CD4-positive, alpha-beta T cell (primary cell): Measurements from ENCODE around the gene PXK. TPM values are rescaled to one million over a fixed set of nuclear protein-coding genes. Genes with fewer than 3 reads are reported as not detected.

Experiments used
- ATAC-seq: fragments of 200-7000 bp; cut with Tn5 transposase; one replicate; pipeline ENCODE4 v1.10.0; 2022; ENCODE audit warnings: mild to moderate bottlenecking; ENCODE audit not compliant: poor library complexity
- CTCF ChIA-PET: fragments of 350-600 bp; sonication (Branson Sonifier 250); formaldehyde crosslinking; loops from one replicate; lab custom pipeline; 2021; ENCODE audit warnings: antibody characterized with exemption, inconsistent platforms; lab: Charles Lee
- POLR2A ChIA-PET: fragments of 350-600 bp; sonication (Branson Sonifier 250); formaldehyde crosslinking; loops from one replicate; lab custom pipeline; 2021; ENCODE audit warnings: antibody characterized with exemption, inconsistent platforms; lab: Charles Lee
- DNase-seq, 14 experiments: peaks; one replicate each; pipeline ENCODE4 v3.0.0-alpha.2; 2013 to 2020; ENCODE audit warnings: mixed read lengths in 2 of 14
- H3K27ac ChIP-seq, 2 donors: one replicate each; pipeline versions ENCODE4 v1.5.1 to v1.7.0; 2013; ENCODE audit warnings: low read length in 2 of 2, low read depth in 1 of 2, mild to moderate bottlenecking in 1 of 2
- H3K27me3 ChIP-seq, 2 experiments: 1 replicate in 1 of 2; 2 replicates in 1 of 2; pipeline versions ENCODE4 v1.6.1 to v1.7.0; 2013; ENCODE audit warnings: low read length in 2 of 2, control low read depth in 1 of 2, mild to moderate bottlenecking in 1 of 2, moderate library complexity in 1 of 2; ENCODE audit not compliant: insufficient read depth in 2 of 2, control insufficient read depth in 1 of 2
- H3K36me3 ChIP-seq: one replicate; pipeline ENCODE4 v1.6.1; 2013; ENCODE audit warnings: low read length, control low read depth; ENCODE audit not compliant: insufficient read depth
- H3K4me1 ChIP-seq: one replicate; pipeline ENCODE4 v1.6.1; 2013; ENCODE audit warnings: low read length, control low read depth; ENCODE audit not compliant: insufficient read depth
- H3K4me3 ChIP-seq: one replicate; pipeline ENCODE4 v1.5.1; 2013; ENCODE audit warnings: mild to moderate bottlenecking, low read length, moderate library complexity
- H3K9me3 ChIP-seq, 2 experiments: 1 replicate in 1 of 2; 2 replicates in 1 of 2; pipeline versions ENCODE4 v1.6.1 to v1.7.0; 2013; ENCODE audit warnings: low read length in 2 of 2, mild to moderate bottlenecking in 2 of 2, control low read depth in 1 of 2, moderate library complexity in 1 of 2; ENCODE audit not compliant: control insufficient read depth in 1 of 2, insufficient read depth in 1 of 2
- H3K27ac Mint-ChIP-seq: one replicate; pipeline ENCODE4 v1.8.0; 2020; ENCODE audit warnings: mixed read lengths
- H3K27me3 Mint-ChIP-seq: one replicate; pipeline ENCODE4 v1.8.0; 2021; ENCODE audit warnings: mixed read lengths
- H3K36me3 Mint-ChIP-seq: one replicate; pipeline ENCODE4 v1.8.0; 2021; ENCODE audit warnings: low read depth, mixed read lengths
- H3K4me1 Mint-ChIP-seq: one replicate; pipeline ENCODE4 v1.8.0; 2021; ENCODE audit warnings: low read depth, mixed read lengths
- H3K4me3 Mint-ChIP-seq: one replicate; pipeline ENCODE4 v1.8.0; 2020; ENCODE audit warnings: mild to moderate bottlenecking, mixed read lengths
- H3K9me3 Mint-ChIP-seq: one replicate; pipeline ENCODE4 v1.8.0; 2020; ENCODE audit warnings: mixed read lengths
- intact Hi-C, 2 experiments: fragments of 100-400 bp; cut with DNase I in 1 of 2; cut with micrococcal nuclease in 1 of 2; formaldehyde crosslinking; loops; one replicate each; pipeline versions ENCODE4 v1.15.1 to v1.9.0; 2023 to 2025; cut with DNase I, micrococcal nuclease
- total RNA-seq, 174 experiments: library from RNA in 2 of 174; stranded (reverse) in 2 of 174; gene quantifications; one replicate each; pipeline ENCODE4 v1.2.3 and lab custom pipeline; 2021 to 2026
- TF ChIP-seq, protein P1 (sequence below): fragments of 200-600 bp; IDR thresholded peaks from one replicate; pipeline ENCODE4 v1.8.0; 2022; ENCODE audit warnings: antibody characterized with exemption, mild to moderate bottlenecking

Gene PXK
- total RNA-seq, 2 experiments from 2014 or later = 12.5 to 14.8 TPM

DNA sequence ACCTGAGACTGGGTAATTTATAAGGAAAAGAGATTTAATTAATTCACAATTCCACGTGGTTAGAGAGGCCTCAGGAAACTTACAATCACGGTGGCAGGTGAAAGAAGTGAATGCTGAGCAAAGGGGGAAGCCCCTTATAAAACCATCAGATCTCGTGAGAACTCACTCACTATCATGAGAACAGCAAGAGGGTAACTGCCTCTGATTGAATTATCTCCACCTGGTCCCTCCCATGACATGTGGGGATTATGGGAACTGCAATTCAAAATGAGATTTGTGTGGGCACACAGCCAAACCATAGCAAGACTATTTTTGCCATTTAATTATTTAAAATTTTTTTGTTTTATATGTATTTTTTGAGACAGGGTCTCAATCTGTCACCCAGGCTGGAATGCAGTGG is 132.2 kb downstream of the PXK start:
- no peak overlapping the region for H3K4me3 Mint-ChIP-seq
- peaks cover 8% of the 10 kb centered on the region for H3K4me1 Mint-ChIP-seq
- H3K27ac Mint-ChIP-seq = no peak overlapping the region
- POLR2A ChIA-PET = interaction anchor here (0.7 kb wide), 1 partner anchor 9 kb away, joined by 3 read pairs; no protein-coding TSS in a partner anchor
- ATAC-seq (no peak), DNase-seq (peak in 2 of 14 experiments; percentile 14 to 28)
- H3K27ac ChIP-seq = no peak overlapping the region
- no peaks in the 10 kb centered on the region for H3K36me3 ChIP-seq
- intact Hi-C loops = loop anchor here in 1 of 2 experiments (5.0 kb wide), 1 partner anchor 167 kb away; no protein-coding TSS in a partner anchor
- H3K27me3 ChIP-seq = no peaks in the 10 kb centered on the region
- CTCF ChIA-PET = interaction anchor here (1.5 kb wide), 1 partner anchor 165 kb away, joined by 5 read pairs; no protein-coding TSS in a partner anchor
- no peaks in the 10 kb centered on the region for H3K27me3 Mint-ChIP-seq
- no peaks in the 10 kb centered on the region for H3K9me3 ChIP-seq
- H3K4me1 ChIP-seq = peaks cover 7% of the 10 kb centered on the region
- TF ChIP-seq, protein P1, sequence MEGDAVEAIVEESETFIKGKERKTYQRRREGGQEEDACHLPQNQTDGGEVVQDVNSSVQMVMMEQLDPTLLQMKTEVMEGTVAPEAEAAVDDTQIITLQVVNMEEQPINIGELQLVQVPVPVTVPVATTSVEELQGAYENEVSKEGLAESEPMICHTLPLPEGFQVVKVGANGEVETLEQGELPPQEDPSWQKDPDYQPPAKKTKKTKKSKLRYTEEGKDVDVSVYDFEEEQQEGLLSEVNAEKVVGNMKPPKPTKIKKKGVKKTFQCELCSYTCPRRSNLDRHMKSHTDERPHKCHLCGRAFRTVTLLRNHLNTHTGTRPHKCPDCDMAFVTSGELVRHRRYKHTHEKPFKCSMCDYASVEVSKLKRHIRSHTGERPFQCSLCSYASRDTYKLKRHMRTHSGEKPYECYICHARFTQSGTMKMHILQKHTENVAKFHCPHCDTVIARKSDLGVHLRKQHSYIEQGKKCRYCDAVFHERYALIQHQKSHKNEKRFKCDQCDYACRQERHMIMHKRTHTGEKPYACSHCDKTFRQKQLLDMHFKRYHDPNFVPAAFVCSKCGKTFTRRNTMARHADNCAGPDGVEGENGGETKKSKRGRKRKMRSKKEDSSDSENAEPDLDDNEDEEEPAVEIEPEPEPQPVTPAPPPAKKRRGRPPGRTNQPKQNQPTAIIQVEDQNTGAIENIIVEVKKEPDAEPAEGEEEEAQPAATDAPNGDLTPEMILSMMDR = no peak
- no peak overlapping the region for H3K4me3 ChIP-seq
- no peaks in the 10 kb centered on the region for H3K36me3 Mint-ChIP-seq
- H3K9me3 Mint-ChIP-seq = no peaks in the 10 kb centered on the region

DNA sequence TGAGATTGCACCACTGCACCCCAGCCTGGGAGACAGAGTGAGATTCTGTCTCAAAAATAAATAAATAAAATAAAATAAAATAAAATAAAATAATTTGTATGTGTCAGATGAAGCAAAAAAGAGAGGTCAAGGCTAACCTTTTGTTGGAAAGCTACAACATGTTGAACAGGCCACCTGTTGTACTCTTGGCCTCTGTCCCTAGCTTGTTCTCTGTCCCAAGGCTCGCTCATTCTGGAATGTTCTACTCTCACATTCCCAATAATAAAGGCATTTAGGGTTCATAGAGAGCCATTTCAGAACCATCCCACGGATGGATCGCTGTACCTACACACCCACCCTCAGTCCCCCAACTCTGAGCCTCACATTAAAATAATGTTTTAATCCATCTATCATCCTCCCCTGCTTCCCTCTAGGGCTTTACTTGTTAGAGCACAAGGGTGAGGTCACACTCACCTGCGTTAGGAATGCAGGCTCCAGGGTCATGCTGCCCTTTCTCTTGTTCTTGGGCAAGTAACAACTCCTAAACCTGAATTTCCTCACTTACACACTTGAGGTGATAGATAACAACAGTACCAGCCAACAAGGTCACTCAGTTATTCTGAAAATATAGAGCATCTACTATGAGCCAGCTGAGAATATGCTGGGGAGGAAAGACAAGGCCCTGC is 134.3 kb downstream of the PXK start:
- TF ChIP-seq, protein P1 = no peak
- Mint-ChIP-seq H3K27me3 (no peaks in the 10 kb centered on the region), H3K36me3 (no peaks in the 10 kb centered on the region), H3K27ac (no peak overlapping the region), H3K4me3 (no peak overlapping the region), H3K9me3 (no peaks in the 10 kb centered on the region), H3K4me1 (peaks cover 17% of the 10 kb centered on the region)
- intact Hi-C loops = no loop called here
- ATAC-seq (no peak), DNase-seq (no peak)
- ChIA-PET CTCF (interaction anchor here (1.0 kb wide), 1 partner anchor 25 kb away, joined by 3 read pairs; the partner anchor contains the start of gene KCTD6), POLR2A (no interaction called here)
- no peak overlapping the region for H3K27ac ChIP-seq
- no peaks in the 10 kb centered on the region for H3K9me3 ChIP-seq
- peaks cover 25% of the 10 kb centered on the region for H3K4me1 ChIP-seq
- H3K27me3 ChIP-seq = no peaks in the 10 kb centered on the region
- H3K4me3 ChIP-seq = no peak overlapping the region
- no peaks in the 10 kb centered on the region for H3K36me3 ChIP-seq

DNA sequence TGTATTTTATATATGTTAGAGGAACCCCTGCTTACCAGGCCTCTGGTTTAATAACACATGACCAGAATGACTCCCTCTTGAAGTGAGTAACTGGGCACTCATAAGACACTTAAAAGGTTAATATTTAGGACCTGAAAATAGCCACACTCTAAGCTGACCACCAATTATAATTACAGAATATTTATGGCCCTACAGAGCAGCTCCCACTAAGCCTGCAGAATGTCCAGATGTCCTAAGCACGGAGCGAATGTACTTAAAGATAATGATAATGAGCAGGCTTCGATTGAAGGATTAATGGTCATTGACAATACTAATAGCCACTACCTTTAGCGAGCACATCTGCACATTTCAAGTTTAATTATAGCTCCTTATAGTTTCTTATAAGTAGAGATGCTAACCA is 136.4 kb downstream of the PXK start:
- POLR2A ChIA-PET = no interaction called here
- Histone ChIP-seq H3K9me3 (no peaks in the 10 kb centered on the region), H3K36me3 (no peaks in the 10 kb centered on the region), H3K4me1 (peaks cover 27% of the 10 kb centered on the region), H3K27ac (no peak overlapping the region), H3K4me3 (no peak overlapping the region), H3K27me3 (no peaks in the 10 kb centered on the region)
- TF ChIP-seq, protein P1 = no peak
- intact Hi-C loops = no loop called here
- Mint-ChIP-seq H3K27ac (no peak overlapping the region), H3K27me3 (no peaks in the 10 kb centered on the region), H3K4me3 (no peak overlapping the region), H3K36me3 (no peaks in the 10 kb centered on the region), H3K9me3 (no peaks in the 10 kb centered on the region), H3K4me1 (peaks cover 11% of the 10 kb centered on the region)
- no peak for DNase-seq
- CTCF ChIA-PET = no interaction called here
- ATAC-seq = no peak
